Spinal cord (tissue), 10 donors: ENCODE measurements around the gene CPTP. TPM values are rescaled to one million over a fixed set of nuclear protein-coding genes. Genes with fewer than 3 reads are reported as not detected.
A peak's percentile ranks its signal among the peaks of the same experiment; 100 is the strongest.

Experiments used
- DNase-seq, 6 donors: peaks; one replicate each; pipeline versions ENCODE4 v3.0.0 to v3.0.0-alpha.2; 2013 to 2015; ENCODE audit warnings: low spot score in 6 of 6, low read depth in 4 of 6
- H3K27ac ChIP-seq: one replicate; pipeline ENCODE4 v1.5.1; 2013; ENCODE audit warnings: low read depth, low read length, control low read depth
- H3K27me3 ChIP-seq: one replicate; pipeline ENCODE4 v1.6.1; 2013; ENCODE audit warnings: low read length; ENCODE audit not compliant: control insufficient read depth, insufficient read depth
- H3K36me3 ChIP-seq: one replicate; pipeline ENCODE4 v1.6.1; 2013; ENCODE audit warnings: low read length; ENCODE audit not compliant: control insufficient read depth, insufficient read depth
- H3K4me1 ChIP-seq: one replicate; pipeline ENCODE4 v1.6.1; 2013; ENCODE audit warnings: low read length; ENCODE audit not compliant: control insufficient read depth, insufficient read depth
- H3K4me3 ChIP-seq: one replicate; pipeline ENCODE4 v1.5.1; 2013; ENCODE audit warnings: low read depth, low read length, control low read depth
- H3K9me3 ChIP-seq: one replicate; pipeline ENCODE4 v1.6.1; 2013; ENCODE audit warnings: low read length; ENCODE audit not compliant: control insufficient read depth, insufficient read depth
- WGBS: methylation state at CpG from one replicate; pipeline ENCODE4 v1.1.5; 2013; ENCODE audit warnings: missing lambda C conversion rate; ENCODE audit not compliant: insufficient coverage; 5-methylcytosine and 5-hydroxymethylcytosine counted together
- polyA plus RNA-seq, 2 donors: library from polyadenylated mRNA; unstranded; fragments of 120-200 nt; gene quantifications; one replicate each; pipeline ENCODE4 v1.2.1, GENCODE V29; 2013; ENCODE audit not compliant: insufficient read length in 2 of 2
- total RNA-seq, 2 donors: library from RNA; depleted of rRNA in 1 of 2; stranded (reverse); fragments of 120-200 nt in 1 of 2; fragments of >200 nt in 1 of 2; gene quantifications; one replicate each; pipeline versions ENCODE4 v1.2.3 to v1.2.4, GENCODE V29; 2013 to 2014
- donor health status: healthy.

The CPTP gene
- total and polyA plus RNA-seq, 4 donors = 9.6 to 32.0 (median 25.3) TPM

DNA sequence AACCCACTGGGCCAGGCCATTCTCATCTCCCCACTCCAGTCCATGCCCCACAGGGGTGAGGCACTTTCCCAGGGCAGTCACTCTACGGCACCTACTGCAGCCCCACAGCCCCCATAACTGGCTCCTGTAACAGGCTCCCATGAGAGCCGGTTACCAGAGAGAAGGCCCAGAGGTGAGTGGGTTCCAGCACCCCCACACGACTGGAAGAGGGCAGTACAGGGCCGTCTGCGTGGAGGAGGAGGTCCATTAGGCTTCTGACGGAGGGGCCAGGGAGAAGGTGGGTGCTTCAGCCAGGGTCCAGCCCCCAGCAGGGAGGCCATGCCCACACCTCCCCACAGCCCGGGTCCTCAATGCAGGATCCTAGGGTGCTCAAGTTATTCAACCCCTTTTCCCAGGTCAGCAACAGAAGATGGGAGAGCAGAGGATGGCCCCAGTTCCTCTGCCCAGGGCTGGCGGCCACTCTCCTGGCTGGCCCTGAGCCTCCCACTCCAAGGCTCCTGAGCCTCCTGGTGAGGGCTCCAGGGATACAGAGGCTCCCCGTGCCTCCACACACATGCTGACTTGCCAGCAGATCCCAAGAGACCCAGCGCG lies 18.4 kb upstream of the CPTP start:
- peak in 1 of 6 donors; percentile 29 for DNase-seq
- H3K4me1 ChIP-seq = peaks cover 71% of the 10 kb centered on the region
- 28% methylated on average over 6 of the region's 11 CpGs for WGBS

GRCh38 chr1:1306661-1307260 lies 17.8 kb upstream of the CPTP start:
- peak overlapping the region; percentile 91 for H3K27ac ChIP-seq
- DNase-seq = peak in 2 of 6 donors; percentile 28 to 37
- H3K27me3 ChIP-seq = no peaks in the 10 kb centered on the region
- 21% methylated on average over 27 of the region's 27 CpGs for WGBS
- peak overlapping the region; percentile 72 for H3K4me3 ChIP-seq
- peaks cover 70% of the 10 kb centered on the region for H3K36me3 ChIP-seq
- H3K9me3 ChIP-seq = no peaks in the 10 kb centered on the region
- peaks cover 69% of the 10 kb centered on the region for H3K4me1 ChIP-seq

More for the DNA sequence above, 18.4 kb upstream of the CPTP start:
- Histone ChIP-seq H3K9me3 (no peaks in the 10 kb centered on the region), H3K27me3 (no peaks in the 10 kb centered on the region), H3K27ac (peak overlapping the region; percentile 91), H3K4me3 (peak overlapping the region; percentile 72), H3K36me3 (peaks cover 70% of the 10 kb centered on the region)

DNA sequence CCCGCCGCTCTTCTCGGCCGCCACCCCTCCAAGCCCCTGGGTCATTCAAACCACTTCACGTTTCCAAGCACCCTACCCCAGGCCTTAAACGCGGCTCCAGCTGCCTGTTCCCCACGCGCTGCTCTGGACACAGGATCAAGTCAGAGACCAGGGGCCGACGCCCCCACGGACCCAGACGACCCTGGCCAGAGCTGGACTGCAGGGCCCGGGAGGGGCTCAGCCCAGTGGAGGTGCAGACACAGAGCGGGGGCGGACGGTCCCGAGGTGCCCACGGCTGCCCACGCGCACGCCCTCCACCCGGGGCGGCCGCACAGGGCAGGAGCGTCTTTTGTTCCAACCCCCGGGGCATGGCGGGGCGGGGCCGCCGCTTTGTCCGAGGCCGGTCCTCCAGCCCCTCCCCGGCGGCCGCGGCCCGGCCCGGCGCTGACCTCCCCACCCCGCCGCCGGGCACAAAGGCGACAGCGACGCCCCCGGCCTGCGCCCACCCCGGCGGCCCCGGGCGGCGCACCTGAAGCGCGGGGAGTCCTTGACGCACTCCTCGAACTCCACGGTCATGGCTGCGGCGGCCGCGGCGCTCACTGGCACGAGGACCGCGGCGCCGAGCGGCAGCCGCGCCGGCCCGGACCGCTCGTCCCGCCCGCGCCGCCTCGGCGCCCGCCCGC lies 17.2 kb upstream of the CPTP start:
- H3K4me3 ChIP-seq = peak overlapping the region; percentile 72
- no peaks in the 10 kb centered on the region for H3K9me3 ChIP-seq
- no peaks in the 10 kb centered on the region for H3K27me3 ChIP-seq
- H3K27ac ChIP-seq = peak overlapping the region; percentile 67
- DNase-seq = no peak
- under 1% methylated on average over 83 of the region's 83 CpGs for WGBS
- peaks cover 63% of the 10 kb centered on the region for H3K4me1 ChIP-seq
- peaks cover 70% of the 10 kb centered on the region for H3K36me3 ChIP-seq

GRCh38 chr1:1307923-1308755 lies 16.5 kb upstream of the CPTP start, which contains the start of the genes ACAP3 and PUSL1:
Gene ACAP3 (minus strand): TSS chr1:1307930. CDS start chr1:1307815, 115 bp downstream.
Gene PUSL1 (plus strand): TSS chr1:1308597. CDS start chr1:1308644, 47 bp downstream.
- WGBS = under 1% methylated on average over 119 of the region's 131 CpGs
- peak within 1 kb of the TSS; percentile 84 for H3K27ac ChIP-seq
- no peaks in the 10 kb centered on the region for H3K27me3 ChIP-seq
- H3K9me3 ChIP-seq = no peaks in the 10 kb centered on the region
- peaks cover 57% of the 10 kb centered on the region for H3K4me1 ChIP-seq
- H3K4me3 ChIP-seq = peak within 1 kb of the TSS; percentile 72
- DNase-seq = peak; percentile 75 to 98 (median 86)
- H3K36me3 ChIP-seq = peaks cover 70% of the 10 kb centered on the region

GRCh38 chr1:1308756-1309250 lies 15.8 kb upstream of the CPTP start:
- Histone ChIP-seq H3K27me3 (no peaks in the 10 kb centered on the region), H3K4me3 (peak overlapping the region; percentile 50), H3K9me3 (no peaks in the 10 kb centered on the region), H3K27ac (peak overlapping the region; percentile 57), H3K36me3 (peaks cover 70% of the 10 kb centered on the region), H3K4me1 (peaks cover 50% of the 10 kb centered on the region)
- WGBS = 0% methylated on average over 66 of the region's 66 CpGs
- DNase-seq = peak in 1 of 6 donors; percentile 29

DNA sequence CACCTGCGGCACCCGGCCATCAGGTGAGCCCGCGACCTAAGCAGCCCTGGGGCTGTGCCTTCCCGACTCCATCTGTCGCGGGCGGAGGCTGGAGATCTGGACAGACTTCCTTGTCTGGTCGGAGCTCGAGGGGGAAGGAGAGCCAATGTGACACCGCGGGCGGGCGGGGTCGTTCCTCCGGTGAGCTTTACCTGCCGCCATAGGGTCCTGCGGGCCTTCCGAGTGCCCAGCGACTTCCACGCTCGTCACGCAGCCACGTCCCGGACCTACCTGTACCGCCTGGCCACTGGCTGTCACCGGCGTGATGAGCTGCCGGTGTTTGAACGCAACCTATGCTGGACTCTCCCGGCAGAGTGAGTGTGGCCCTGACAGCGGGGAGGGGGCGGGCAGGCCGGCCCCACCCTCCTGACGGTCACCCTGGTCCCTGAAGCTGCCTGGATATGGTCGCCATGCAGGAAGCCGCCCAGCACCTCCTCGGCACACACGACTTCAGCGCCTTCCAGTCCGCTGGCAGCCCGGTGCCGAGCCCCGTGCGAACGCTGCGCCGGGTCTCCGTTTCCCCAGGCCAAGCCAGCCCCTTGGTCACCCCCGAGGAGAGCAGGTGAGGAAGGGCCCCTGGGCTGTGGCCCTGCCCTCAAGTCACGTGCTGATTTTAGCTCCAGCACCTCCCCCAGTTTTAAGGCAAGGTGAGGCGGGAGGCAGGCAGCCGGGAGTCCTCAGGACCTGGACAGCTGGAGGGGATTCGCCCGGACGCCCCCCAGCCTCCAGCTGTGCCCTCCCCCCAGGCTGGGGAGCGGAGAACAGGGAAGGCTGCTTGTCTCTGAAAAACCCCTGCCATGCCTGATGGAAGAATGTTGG lies 15.1 kb upstream of the CPTP start:
- Histone ChIP-seq H3K9me3 (no peaks in the 10 kb centered on the region), H3K36me3 (peaks cover 71% of the 10 kb centered on the region), H3K4me1 (peaks cover 43% of the 10 kb centered on the region), H3K27me3 (no peaks in the 10 kb centered on the region), H3K27ac (no peak overlapping the region), H3K4me3 (peak overlapping the region; percentile 40)
- DNase-seq = no peak
- WGBS = 18% methylated on average over 55 of the region's 57 CpGs

DNA sequence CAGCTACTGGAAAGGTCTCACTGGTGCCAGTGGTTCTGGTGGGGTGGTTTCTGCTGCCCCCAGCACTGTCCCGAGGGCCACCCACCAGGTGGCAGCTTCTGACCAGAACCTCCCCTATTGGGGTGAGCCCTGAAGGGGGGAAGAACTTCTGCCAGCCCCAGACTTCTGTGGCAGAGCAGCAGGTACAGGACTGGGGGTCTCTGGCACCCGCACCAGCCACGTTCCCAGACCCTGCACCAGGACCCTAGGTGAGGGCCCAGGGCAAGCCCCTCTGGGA lies 14.6 kb upstream of the CPTP start:
- peak overlapping the region; percentile 40 for H3K4me3 ChIP-seq
- no peak for DNase-seq
- H3K36me3 ChIP-seq = peaks cover 71% of the 10 kb centered on the region
- no peaks in the 10 kb centered on the region for H3K27me3 ChIP-seq
- no peak overlapping the region for H3K27ac ChIP-seq
- peaks cover 37% of the 10 kb centered on the region for H3K4me1 ChIP-seq
- WGBS = 69% methylated on average over 3 of the region's 3 CpGs
- no peaks in the 10 kb centered on the region for H3K9me3 ChIP-seq

- Histone ChIP-seq H3K4me3 (no peak overlapping the region), H3K27me3 (no peaks in the 10 kb centered on the region), H3K9me3 (no peaks in the 10 kb centered on the region), H3K36me3 (peaks cover 70% of the 10 kb centered on the region), H3K27ac (no peak overlapping the region), H3K4me1 (peaks cover 32% of the 10 kb centered on the region)
- no peak for DNase-seq
- 93% methylated on average over 21 of the region's 21 CpGs for WGBS
Observed at GRCh38 chr1:1310476-1311053, 14.0 kb upstream of the CPTP start.
